ENCODE measurements around the gene ARL4C. TPM values are rescaled to one million over a fixed set of nuclear protein-coding genes. Genes with fewer than 3 reads are reported as not detected.

Gene ARL4C
- polyA plus RNA-seq, 1 of the 3 experiments (the other 2 are of a cell fraction): 24.0 TPM

DNA sequence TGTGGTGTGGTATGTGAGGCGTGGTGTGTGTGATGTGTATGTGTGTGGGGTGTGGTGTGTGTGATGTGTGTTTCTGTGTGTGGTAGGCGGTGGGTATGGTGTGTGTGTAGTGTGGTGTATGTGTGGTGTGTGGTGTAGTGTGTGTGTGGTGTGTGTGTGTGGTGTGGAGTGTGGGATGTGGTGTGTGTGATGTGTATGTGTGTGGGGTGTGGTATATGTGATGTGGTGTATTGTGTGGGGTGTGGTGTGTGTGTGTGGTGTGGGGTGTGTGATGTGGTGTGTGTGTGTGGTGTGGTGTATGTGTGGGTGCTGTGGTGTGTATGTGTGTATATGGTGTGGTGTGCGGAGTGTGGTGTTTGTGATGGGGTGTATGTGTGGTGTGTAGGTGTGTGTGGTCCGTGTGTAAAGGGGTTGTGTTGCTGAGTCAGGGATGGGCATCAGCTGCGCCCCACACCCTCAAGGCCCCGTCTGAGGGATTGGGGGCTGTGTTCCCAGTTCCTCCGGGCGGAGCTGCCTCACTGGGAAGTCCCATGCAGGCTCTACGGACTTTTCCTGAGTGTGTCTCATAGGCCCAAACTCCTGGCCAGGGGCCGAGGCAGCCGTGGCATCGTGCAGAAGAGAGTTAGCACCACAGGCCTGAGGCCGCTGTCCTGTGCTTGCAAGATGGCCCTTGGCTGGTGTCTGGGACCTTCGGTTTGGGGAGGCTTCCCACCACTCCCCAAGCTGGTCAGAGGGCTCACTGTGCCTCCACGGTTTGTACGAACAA lies 18.2 kb upstream of the ARL4C start:
- POLR2A ChIA-PET: no interaction called here

DNA sequence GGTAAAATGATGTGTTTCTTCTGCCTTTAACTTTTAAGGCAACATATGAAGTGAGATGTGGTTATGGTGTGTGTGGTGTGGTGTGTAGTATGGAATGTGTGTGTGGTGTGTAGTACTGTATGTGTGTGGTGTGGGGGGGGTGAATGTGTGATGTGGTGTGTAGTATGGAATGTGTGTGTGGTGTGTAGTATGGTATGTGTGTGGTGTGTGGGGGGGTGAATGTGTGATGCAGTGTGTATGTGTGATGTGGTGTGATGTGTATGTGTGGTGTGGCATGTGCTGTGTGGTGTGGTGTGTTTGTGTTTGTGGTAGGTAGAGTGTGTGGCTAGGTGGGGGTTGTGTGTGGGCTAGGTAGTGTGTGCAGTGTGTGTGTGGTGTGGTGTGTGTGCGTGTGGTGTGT lies 17.2 kb upstream of the ARL4C start:
- Histone ChIP-seq H3K4me3 (ENCODE audit: low read depth in 2 of 2, low read length in 1 of 2) (no peak overlapping the region), H3K4me2 (no peak overlapping the region), H3K79me2 (ENCODE audit: insufficient read depth) (no peaks in the 10 kb centered on the region), H3K27me3 (ENCODE audit: insufficient read depth) (no peaks in the 10 kb centered on the region), H3K9me2 (no peaks in the 10 kb centered on the region), H3K9me3 (no peaks in the 10 kb centered on the region), H3K36me3 (replicated peaks in 1 of 2; ENCODE audit: control insufficient read depth in 1 of 2, insufficient read depth in 2 of 2, low read length in 1 of 2) (no peaks in the 10 kb centered on the region), H3F3A (replicated peaks; ENCODE audit: insufficient read depth) (no peaks in the 10 kb centered on the region), H3K4me1 (ENCODE audit: control insufficient read depth in 1 of 2, insufficient read depth in 2 of 2, low read depth in 1 of 2, low read length in 1 of 2) (peaks cover 0 to 6% of the 10 kb centered on the region in 2 experiments; a peak in 1 of 4 replicates), H3K27ac (ENCODE audit: low read depth in 2 of 2, low read length in 1 of 2) (no peak overlapping the region), H4K20me1 (ENCODE audit: insufficient read depth) (no peaks in the 10 kb centered on the region), H2AFZ (ENCODE audit: low read depth) (no peak overlapping the region), H3K9ac (no peak overlapping the region)
- POLR2A ChIA-PET: no interaction called here
- WGBS (ENCODE audit: low lambda C conversion rate): 85% methylated on average over 1 of the region's 1 CpG
- CTCF ChIA-PET: interaction anchor here (1.2 kb wide), 1 partner anchor 601 kb away, joined by 4 read pairs; no protein-coding TSS in a partner anchor
- no peak for DNase-seq
- no peak for TF ChIP-seq GATA2 (CRISPR knock-in tag; IDR thresholded peaks at IDR 0.05)
- TF ChIP-seq, protein P1, sequence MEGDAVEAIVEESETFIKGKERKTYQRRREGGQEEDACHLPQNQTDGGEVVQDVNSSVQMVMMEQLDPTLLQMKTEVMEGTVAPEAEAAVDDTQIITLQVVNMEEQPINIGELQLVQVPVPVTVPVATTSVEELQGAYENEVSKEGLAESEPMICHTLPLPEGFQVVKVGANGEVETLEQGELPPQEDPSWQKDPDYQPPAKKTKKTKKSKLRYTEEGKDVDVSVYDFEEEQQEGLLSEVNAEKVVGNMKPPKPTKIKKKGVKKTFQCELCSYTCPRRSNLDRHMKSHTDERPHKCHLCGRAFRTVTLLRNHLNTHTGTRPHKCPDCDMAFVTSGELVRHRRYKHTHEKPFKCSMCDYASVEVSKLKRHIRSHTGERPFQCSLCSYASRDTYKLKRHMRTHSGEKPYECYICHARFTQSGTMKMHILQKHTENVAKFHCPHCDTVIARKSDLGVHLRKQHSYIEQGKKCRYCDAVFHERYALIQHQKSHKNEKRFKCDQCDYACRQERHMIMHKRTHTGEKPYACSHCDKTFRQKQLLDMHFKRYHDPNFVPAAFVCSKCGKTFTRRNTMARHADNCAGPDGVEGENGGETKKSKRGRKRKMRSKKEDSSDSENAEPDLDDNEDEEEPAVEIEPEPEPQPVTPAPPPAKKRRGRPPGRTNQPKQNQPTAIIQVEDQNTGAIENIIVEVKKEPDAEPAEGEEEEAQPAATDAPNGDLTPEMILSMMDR (IDR thresholded peaks at IDR 0.05): no peak
- no peak for TF ChIP-seq TEAD4 (IDR thresholded peaks at IDR 0.05; ENCODE audit: borderline replicate concordance, insufficient read depth)
- TF ChIP-seq RXRA (IDR thresholded peaks at IDR 0.05; ENCODE audit: borderline replicate concordance, low read depth): no peak
- TF ChIP-seq JUND (IDR thresholded peaks at IDR 0.05): no peak
- TF ChIP-seq TAF1 (IDR thresholded peaks at IDR 0.05; ENCODE audit: borderline replicate concordance, low read depth, low read length): no peak
- TF ChIP-seq CHD2 (IDR thresholded peaks at IDR 0.05; ENCODE audit: low read length, partially characterized antibody): no peak
- TF ChIP-seq EP300 (IDR thresholded peaks at IDR 0.05; ENCODE audit: borderline replicate concordance in 1 of 2, low read depth in 1 of 2, low read length in 1 of 2): no peak

More for the DNA sequence above, 18.2 kb upstream of the ARL4C start:
- peaks cover 0 to 6% of the 10 kb centered on the region in 2 experiments; a peak in 1 of 4 replicates for H3K4me1 ChIP-seq (ENCODE audit: control insufficient read depth in 1 of 2, insufficient read depth in 2 of 2, low read depth in 1 of 2, low read length in 1 of 2)
- H3K4me2 ChIP-seq: no peak overlapping the region
- TF ChIP-seq SMC3 (IDR thresholded peaks at IDR 0.05; ENCODE audit: low read depth, low read length): no peak
- TF ChIP-seq SIN3A (IDR thresholded peaks at IDR 0.05; ENCODE audit: borderline replicate concordance, low read depth, low read length): no peak
- TF ChIP-seq, protein P2, sequence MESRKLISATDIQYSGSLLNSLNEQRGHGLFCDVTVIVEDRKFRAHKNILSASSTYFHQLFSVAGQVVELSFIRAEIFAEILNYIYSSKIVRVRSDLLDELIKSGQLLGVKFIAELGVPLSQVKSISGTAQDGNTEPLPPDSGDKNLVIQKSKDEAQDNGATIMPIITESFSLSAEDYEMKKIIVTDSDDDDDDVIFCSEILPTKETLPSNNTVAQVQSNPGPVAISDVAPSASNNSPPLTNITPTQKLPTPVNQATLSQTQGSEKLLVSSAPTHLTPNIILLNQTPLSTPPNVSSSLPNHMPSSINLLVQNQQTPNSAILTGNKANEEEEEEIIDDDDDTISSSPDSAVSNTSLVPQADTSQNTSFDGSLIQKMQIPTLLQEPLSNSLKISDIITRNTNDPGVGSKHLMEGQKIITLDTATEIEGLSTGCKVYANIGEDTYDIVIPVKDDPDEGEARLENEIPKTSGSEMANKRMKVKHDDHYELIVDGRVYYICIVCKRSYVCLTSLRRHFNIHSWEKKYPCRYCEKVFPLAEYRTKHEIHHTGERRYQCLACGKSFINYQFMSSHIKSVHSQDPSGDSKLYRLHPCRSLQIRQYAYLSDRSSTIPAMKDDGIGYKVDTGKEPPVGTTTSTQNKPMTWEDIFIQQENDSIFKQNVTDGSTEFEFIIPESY (IDR thresholded peaks at IDR 0.05; ENCODE audit: borderline replicate concordance, low read depth): no peak
- no peak for TF ChIP-seq FOXM1 (IDR thresholded peaks at IDR 0.05; ENCODE audit: low read depth)
- TF ChIP-seq ELF1 (IDR thresholded peaks at IDR 0.05): no peak
- TF ChIP-seq RCOR1 (IDR thresholded peaks at IDR 0.05; ENCODE audit: low read length): no peak
- DNase-seq: no peak
- 92% methylated on average over 7 of the region's 16 CpGs for WGBS (ENCODE audit: low lambda C conversion rate)
- H3K36me3 ChIP-seq (replicated peaks in 1 of 2; ENCODE audit: control insufficient read depth in 1 of 2, insufficient read depth in 2 of 2, low read length in 1 of 2): no peaks in the 10 kb centered on the region
- no peaks in the 10 kb centered on the region for H4K20me1 ChIP-seq (ENCODE audit: insufficient read depth)
- no peak overlapping the region for H3K27ac ChIP-seq (ENCODE audit: low read depth in 2 of 2, low read length in 1 of 2)
- no peaks in the 10 kb centered on the region for H3K9me3 ChIP-seq
- H3K4me3 ChIP-seq (ENCODE audit: low read depth in 2 of 2, low read length in 1 of 2): no peak overlapping the region
- no peaks in the 10 kb centered on the region for H3K9me2 ChIP-seq
- H3K9ac ChIP-seq: no peak overlapping the region
- H3K79me2 ChIP-seq (ENCODE audit: insufficient read depth): no peaks in the 10 kb centered on the region
- no peaks in the 10 kb centered on the region for H3F3A ChIP-seq (replicated peaks; ENCODE audit: insufficient read depth)
- no peaks in the 10 kb centered on the region for H3K27me3 ChIP-seq (ENCODE audit: insufficient read depth)
- H2AFZ ChIP-seq (ENCODE audit: low read depth): no peak overlapping the region
- CTCF ChIA-PET: no interaction called here

All from SK-N-SH (cell line).